HepG2 (cell line): Measurements from ENCODE around the gene SPRED3. TPM values are rescaled to one million over a fixed set of nuclear protein-coding genes. Genes with fewer than 3 reads are reported as not detected.

ENCODE experiments used
- AGO2 ChIP-seq: fragments of 200-400 bp; formaldehyde crosslinking; optimal IDR thresholded peaks from 2 replicates; pipeline ENCODE3; 2017; ENCODE audit warnings: mild to moderate bottlenecking, low read depth, low read length, moderate library complexity
- ARID4A ChIP-seq: sonication (generic); formaldehyde crosslinking; IDR thresholded peaks from 2 replicates; pipeline ENCODE4 v1.5.0; 2020; ENCODE audit warnings: mild to moderate bottlenecking, missing genetic modification reagents, borderline replicate concordance
- BORCS8-MEF2B ChIP-seq: sonication (generic); formaldehyde crosslinking; IDR thresholded peaks from 2 replicates; pipeline ENCODE4 v1.8.0; 2022; ENCODE audit warnings: mild to moderate bottlenecking, missing genetic modification reagents
- CENPX ChIP-seq: sonication (generic); formaldehyde crosslinking; IDR thresholded peaks from 2 replicates; pipeline ENCODE4 v1.9.0; 2021; ENCODE audit warnings: mild to moderate bottlenecking, missing genetic modification reagents, moderate library complexity
- E2F5 ChIP-seq: sonication (generic); formaldehyde crosslinking; conservative IDR thresholded peaks from 2 replicates; pipeline ENCODE4 v1.4.0; 2020; ENCODE audit warnings: missing genetic modification reagents
- FOXP1 ChIP-seq, 2 experiments: fragments of 450-650 bp in 1 of 2; IDR thresholded peaks; 2 replicates each; pipeline ENCODE4 v1.6.1; 2017 to 2018; ENCODE audit warnings: antibody characterized with exemption in 1 of 2
- HDAC6 ChIP-seq: fragments of 200-600 bp; sonication (generic); IDR thresholded peaks from 2 replicates; pipeline ENCODE4 v1.7.0; 2017; ENCODE audit warnings: mild to moderate bottlenecking, antibody characterized with exemption, low read length, low read depth
- HOMEZ ChIP-seq: IDR thresholded peaks from 2 replicates; pipeline ENCODE4 v1.6.1; 2016; ENCODE audit warnings: low read depth
- JDP2 ChIP-seq: sonication (generic); formaldehyde crosslinking; IDR thresholded peaks from 2 replicates; pipeline ENCODE4 v1.8.1; 2022; ENCODE audit warnings: missing genetic modification reagents, borderline replicate concordance
- MEIS2 ChIP-seq: sonication (generic); formaldehyde crosslinking; IDR thresholded peaks from 2 replicates; pipeline ENCODE4 v1.9.0; 2021; ENCODE audit warnings: mild to moderate bottlenecking, missing genetic modification reagents
- NR3C1 ChIP-seq: sonication (generic); formaldehyde crosslinking; IDR thresholded peaks from 2 replicates; pipeline ENCODE4 v1.4.0; 2020; ENCODE audit warnings: missing genetic modification reagents
- RAD51 ChIP-seq: fragments of 450-650 bp; IDR thresholded peaks from 2 replicates; pipeline ENCODE4 v1.6.1; 2016; ENCODE audit warnings: borderline replicate concordance
- SMARCC2 ChIP-seq: fragments of 450-650 bp; IDR thresholded peaks from 2 replicates; pipeline ENCODE4 v1.6.1; 2017; ENCODE audit warnings: antibody characterized with exemption, mild to moderate bottlenecking
- THAP11 ChIP-seq: IDR thresholded peaks from 2 replicates; pipeline ENCODE4 v1.6.1; 2016; ENCODE audit warnings: missing biosample characterization, missing genetic modification reagents
- ZNF281 ChIP-seq: sonication (generic); formaldehyde crosslinking; IDR thresholded peaks from 2 replicates; pipeline ENCODE4 v1.4.0; 2020; ENCODE audit warnings: missing genetic modification reagents, borderline replicate concordance
- ZNF333 ChIP-seq: sonication (generic); formaldehyde crosslinking; IDR thresholded peaks from 2 replicates; pipeline ENCODE4 v1.4.0; 2020; ENCODE audit warnings: mild to moderate bottlenecking, missing genetic modification reagents, borderline replicate concordance
- ZNF414 ChIP-seq: sonication (generic); formaldehyde crosslinking; IDR thresholded peaks from 2 replicates; pipeline ENCODE4 v1.5.0; 2020; ENCODE audit warnings: missing genetic modification reagents
- ZNF883 ChIP-seq: sonication (generic); formaldehyde crosslinking; IDR thresholded peaks from 2 replicates; pipeline ENCODE4 v1.5.1; 2020; ENCODE audit warnings: mild to moderate bottlenecking, missing genetic modification reagents; ENCODE audit errors: not compliant biosample characterization
- ZSCAN25 ChIP-seq: sonication (generic); formaldehyde crosslinking; IDR thresholded peaks from 2 replicates; pipeline ENCODE4 v1.8.0; 2022; ENCODE audit warnings: mild to moderate bottlenecking, missing genetic modification reagents
- ZSCAN9 ChIP-seq: IDR thresholded peaks from 2 replicates; pipeline ENCODE4 v1.6.1; 2016; ENCODE audit warnings: borderline replicate concordance
- polyA plus RNA-seq, 8 experiments: library from polyadenylated mRNA; depleted of rRNA in 3 of 8; stranded (reverse) in 7 of 8; unstranded in 1 of 8; fragments of >200 nt; fragmentation: Illumina TruSeq in 4 of 8; extraction: Trizol in 4 of 8; gene quantifications; 2 replicates each; pipeline versions ENCODE4 v1.2.1 to v1.2.3, GENCODE V29; 2011 to 2016; ENCODE audit warnings: low read depth in 4 of 8, missing spikeins in 1 of 8, mixed read lengths in 1 of 8; ENCODE audit not compliant: insufficient read depth in 1 of 8
- total RNA-seq, 5 experiments: library from RNA; depleted of rRNA; stranded (reverse); fragments of >200 nt; fragmentation: Illumina TruSeq; extraction: Trizol; gene quantifications; 2 replicates each; pipeline ENCODE4 v1.2.3, GENCODE V29; 2016; ENCODE audit warnings: low read depth in 1 of 5

The SPRED3 gene
- total and polyA plus RNA-seq, 2 of the 13 experiments (the other 11 are each of a cell fraction or from before 2014, with no cell fraction given), result 0.15 to 0.17 TPM

- no peak for TF ChIP-seq BORCS8-MEF2B (CRISPR knock-in tag)
- no peak for TF ChIP-seq ZNF333 (CRISPR knock-in tag)
- TF ChIP-seq ZNF883, result no peak
- TF ChIP-seq ZSCAN9 (CRISPR knock-in tag), result no peak
- TF ChIP-seq AGO2, result peak; percentile 63
- TF ChIP-seq RAD51, result no peak
- 0 out of 2 replicates have a peak, but pooled peaks have one; percentile 22 for TF ChIP-seq MEIS2 (CRISPR knock-in tag)
- no peak for TF ChIP-seq JDP2 (CRISPR knock-in tag)
- no peak for TF ChIP-seq HOMEZ (CRISPR knock-in tag)
- no peak for TF ChIP-seq THAP11
- TF ChIP-seq ZNF414 (CRISPR knock-in tag), result no peak
- no peak for TF ChIP-seq ZSCAN25 (CRISPR knock-in tag)
- TF ChIP-seq NR3C1 (CRISPR knock-in tag), result no peak
- TF ChIP-seq SMARCC2, result no peak
- no peak for TF ChIP-seq HDAC6
- TF ChIP-seq ZNF281 (CRISPR knock-in tag), result no peak
- no peak for TF ChIP-seq E2F5 (CRISPR knock-in tag)
- TF ChIP-seq ARID4A (CRISPR knock-in tag), result no peak
- TF ChIP-seq FOXP1 (IDR thresholded peaks at IDR 0.05), result no peak
- no peak for TF ChIP-seq FOXP1 (CRISPR knock-in tag; IDR thresholded peaks at IDR 0.05)
- TF ChIP-seq CENPX (CRISPR knock-in tag), result no peak
Observed at GRCh38 chr19:38387550-38388348, 748 bp upstream of the SPRED3 start, which contains the start of gene GGN (continued).
